Gastrocnemius medialis (tissue), 4 donors: ENCODE measurements around the gene NR6A1.

ENCODE experiments used
- CTCF ChIP-seq, 5 experiments: fragments of 450-650 bp in 3 of 5; fragments of 200-600 bp in 2 of 5; sonication (generic) in 2 of 5; IDR thresholded peaks in 4 of 5; conservative IDR thresholded peaks in 1 of 5; 1 replicate in 4 of 5; 2 replicates in 1 of 5; pipeline ENCODE4 v1.5.1; 2016 to 2019; ENCODE audit warnings: antibody characterized with exemption in 5 of 5, mild to moderate bottlenecking in 3 of 5, moderate library complexity in 3 of 5
- POLR2A ChIP-seq, 2 donors: fragments of 450-650 bp; IDR thresholded peaks; one replicate each; pipeline ENCODE4 v1.6.1; 2017; ENCODE audit warnings: antibody characterized with exemption in 2 of 2, mild to moderate bottlenecking in 2 of 2, moderate library complexity in 2 of 2

GRCh38 chr9:124782661-124783574 is 11.8 kb upstream of the NR6A1 start:
- TF ChIP-seq CTCF (IDR thresholded peaks at IDR 0.05 in 4 of 5, conservative IDR thresholded peaks at IDR 0.05 in 1 of 5), result no peak
- TF ChIP-seq POLR2A (IDR thresholded peaks at IDR 0.05), result no peak
